ENCODE results near the gene COPZ2. TPM values are rescaled to one million over a fixed set of nuclear protein-coding genes. Genes with fewer than 3 reads are reported as not detected.

The COPZ2 gene
- total and polyA plus RNA-seq, 9 of the 15 experiments (the other 6 are each of a cell fraction or from before 2014, with no cell fraction given): 0.22 to 0.49 TPM; not detected in 7

- TF ChIP-seq ZBTB43 (CRISPR knock-in tag; IDR thresholded peaks at IDR 0.05) (no peak), ZBTB34 (CRISPR knock-in tag; IDR thresholded peaks at IDR 0.05) (no peak)
Observed at GRCh38 chr17:48064638-48065037, 27.0 kb upstream of the COPZ2 start (continued).

GRCh38 chr17:48062273-48062672, 24.7 kb upstream of the COPZ2 start:
- in situ Hi-C loops (cut with MboI) (no loop called here), intact Hi-C loops (cut with micrococcal nuclease) (no loop called here)
- peaks cover 3% of the 10 kb centered on the region; the same call in 1 of the 2 replicates for H4K20me1 ChIP-seq (replicated peaks; ENCODE audit: control insufficient read depth, insufficient read depth, low read length)
- H3K4me3 ChIP-seq: no peak overlapping the region
- CTCF ChIA-PET (ENCODE audit: low intra/inter-chr PET ratio): no interaction called here
- no TSS peak for BruUV-seq (replicated peaks)
- H3K36me3 ChIP-seq (ENCODE audit: control insufficient read depth, insufficient read depth, low read length): peaks cover 85% of the 10 kb centered on the region
- H3K79me2 ChIP-seq (ENCODE audit: control insufficient read depth, insufficient read depth, low read length): no peaks in the 10 kb centered on the region; the same call in 2 of the 3 replicates
- no peak overlapping the region for H3K27ac ChIP-seq (ENCODE audit: extremely low read depth, low read depth, low read length)
- H3K4me2 ChIP-seq (ENCODE audit: insufficient read depth, low read length): no peak overlapping the region
- H3K27me3 ChIP-seq (ENCODE audit: control insufficient read depth in 2 of 2, insufficient read depth in 2 of 2, low read length in 2 of 2): no peaks in the 10 kb centered on the region
- no peaks in the 10 kb centered on the region for H3K9me3 ChIP-seq (replicated peaks; ENCODE audit: control insufficient read depth, insufficient read depth, low read depth, low read length)
- ATAC-seq: no peak
- FAIRE-seq: no peak
- no peak for TF ChIP-seq KAT8 (IDR thresholded peaks at IDR 0.05; ENCODE audit: low read depth)
- peak; percentile 27; the same call in 1 of the 2 replicates for TF ChIP-seq RBFOX2 (IDR thresholded peaks at IDR 0.05; ENCODE audit: low read depth, low read length)
- H3K9ac ChIP-seq (ENCODE audit: insufficient read depth in 1 of 2, low read depth in 2 of 2, low read length in 2 of 2): no peak overlapping the region
- H3K9me1 ChIP-seq (ENCODE audit: control insufficient read depth, insufficient read depth, low read length): no peaks in the 10 kb centered on the region
- POLR2A ChIA-PET: interaction anchor here (1.0 to 2.1 kb wide), 8 partner anchors 10 to 280 kb away, joined by 3 to 18 read pairs (median 4); partner anchors contain the start of genes CBX1 and NFE2L1
- no peak overlapping the region for H2AFZ ChIP-seq (ENCODE audit: low read depth, low read length)
- H3K4me1 ChIP-seq (replicated peaks in 1 of 2; ENCODE audit: control insufficient read depth in 2 of 2, insufficient read depth in 2 of 2, low read length in 2 of 2): peaks cover 5 to 7% of the 10 kb centered on the region in 2 experiments; a peak in 3 of 5 replicates
- 98% methylated on average over 7 of the region's 7 CpGs for WGBS (ENCODE audit: insufficient coverage, low coverage, missing lambda C conversion rate)
- DNase-seq (ENCODE audit: extremely low read depth in 1 of 4, low spot score in 3 of 4): no peak

Data from K562 (cell line).